8988T (cell line): ENCODE data around the gene MET.
"Not testable (repeated sequence)": the region's sequence is repeated elsewhere in the genome, so short reads cannot be mapped to it uniquely, and the experiment has no call there.

Experiments used
- DNase-seq: peaks from one replicate; pipeline ENCODE4 v3.0.0; 2011

MET gene

GRCh38 chr7:116754186-116754585, 82.2 kb downstream of the MET start:
- no peak for DNase-seq

GRCh38 chr7:116757283-116757682, 85.3 kb downstream of the MET start:
- no peak for DNase-seq

GRCh38 chr7:116759642-116760041, 87.6 kb downstream of the MET start:
- not testable (repeated sequence) for DNase-seq

GRCh38 chr7:116762971-116763370, 91.0 kb downstream of the MET start:
- no peak for DNase-seq

GRCh38 chr7:116763647-116764046, 91.7 kb downstream of the MET start:
- no peak for DNase-seq

GRCh38 chr7:116766881-116767280, 94.9 kb downstream of the MET start:
- no peak for DNase-seq

- no peak for DNase-seq
Measured at GRCh38 chr7:116769546-116769945, 97.5 kb downstream of the MET start.

GRCh38 chr7:116770941-116771340, 98.9 kb downstream of the MET start:
- no peak for DNase-seq

GRCh38 chr7:116771640-116772039, 99.6 kb downstream of the MET start:
- DNase-seq = no peak

GRCh38 chr7:116772423-116772863, 100.4 kb downstream of the MET start:
- no peak for DNase-seq

- no peak for DNase-seq
Measured at GRCh38 chr7:116772926-116773749, 101.1 kb downstream of the MET start.

GRCh38 chr7:116776046-116776445, 104.0 kb downstream of the MET start:
- DNase-seq = no peak

- no peak for DNase-seq
Measured at GRCh38 chr7:116776610-116777289, 104.8 kb downstream of the MET start.

- DNase-seq = no peak
Measured at GRCh38 chr7:116777651-116778281, 105.8 kb downstream of the MET start.

- DNase-seq = no peak
Measured at GRCh38 chr7:116779216-116779615, 107.2 kb downstream of the MET start.

GRCh38 chr7:116779931-116780330, 107.9 kb downstream of the MET start:
- no peak for DNase-seq

GRCh38 chr7:116780521-116780920, 108.5 kb downstream of the MET start:
- no peak for DNase-seq

GRCh38 chr7:116780966-116781365, 109.0 kb downstream of the MET start:
- DNase-seq = no peak

GRCh38 chr7:116781584-116781983, 109.6 kb downstream of the MET start:
- no peak for DNase-seq

- no peak for DNase-seq
Measured at GRCh38 chr7:116782177-116782711, 110.2 kb downstream of the MET start.

GRCh38 chr7:116783666-116784318, 111.8 kb downstream of the MET start:
- DNase-seq = no peak

- DNase-seq = no peak
Measured at GRCh38 chr7:116784647-116785046, 112.7 kb downstream of the MET start.

- DNase-seq = no peak
Measured at GRCh38 chr7:116785843-116786242, 113.8 kb downstream of the MET start.
